Rectal smooth muscle tissue (tissue), 1 donor: ENCODE measurements around the gene AGFG2.
"Not testable (repeated sequence)": the region's sequence is repeated elsewhere in the genome, so short reads cannot be mapped to it uniquely, and the experiment has no call there.

ENCODE experiments used
- H3K27ac ChIP-seq: one replicate; pipeline ENCODE4 v1.7.0; 2013; ENCODE audit warnings: low read depth, low read length, inconsistent platforms
- H3K27me3 ChIP-seq: one replicate; pipeline ENCODE4 v1.7.0; 2013; ENCODE audit warnings: low read length; ENCODE audit not compliant: control insufficient read depth, insufficient read depth
- H3K36me3 ChIP-seq: one replicate; pipeline ENCODE4 v1.7.0; 2013; ENCODE audit warnings: low read length; ENCODE audit not compliant: control insufficient read depth, insufficient read depth
- H3K4me1 ChIP-seq: one replicate; pipeline ENCODE4 v1.7.0; 2013; ENCODE audit warnings: low read length; ENCODE audit not compliant: control insufficient read depth, insufficient read depth
- H3K4me3 ChIP-seq: one replicate; pipeline ENCODE4 v1.7.0; 2013; ENCODE audit warnings: low read length
- H3K9ac ChIP-seq: one replicate; pipeline ENCODE4 v1.7.0; 2013; ENCODE audit warnings: low read length

The AGFG2 gene

DNA sequence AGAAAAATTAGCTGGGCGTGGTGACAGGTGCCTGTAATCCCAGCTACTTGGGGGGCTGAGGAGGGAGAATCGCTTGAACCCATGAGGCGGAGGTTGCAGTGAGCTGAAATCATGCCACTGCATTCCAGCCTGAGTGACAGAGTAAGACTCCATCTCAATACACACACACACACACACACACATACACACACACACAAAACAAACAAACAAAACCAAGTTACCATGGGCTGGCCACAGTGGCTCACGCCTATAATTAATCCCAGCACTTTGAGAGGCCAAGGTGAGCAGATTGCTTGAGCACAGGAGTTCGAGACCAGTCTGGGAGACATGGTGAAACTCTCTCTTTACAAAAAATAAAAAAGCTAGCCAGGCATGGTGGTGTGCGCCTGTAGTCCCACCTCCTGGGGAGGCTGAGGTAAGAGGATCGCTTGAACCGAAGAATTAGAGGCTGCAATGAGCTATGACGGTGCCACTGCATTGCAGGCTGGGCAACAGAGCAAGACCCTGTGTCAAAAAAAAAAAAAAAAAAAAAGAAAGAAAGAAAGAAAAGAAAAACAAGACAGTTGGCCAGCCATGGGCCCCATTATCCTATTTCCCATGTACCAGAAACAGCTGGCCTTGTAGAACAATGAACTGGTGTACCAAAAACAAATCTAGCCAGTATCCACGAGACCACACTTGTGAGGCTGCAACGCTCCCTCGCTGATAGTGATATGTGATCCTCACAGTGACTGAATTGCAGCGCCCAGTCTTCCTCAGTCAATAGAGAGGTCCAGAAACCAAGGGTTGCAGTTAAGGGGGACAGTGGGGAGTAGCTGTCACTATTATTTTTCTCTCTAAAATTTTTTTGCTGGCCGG lies 6.6 kb upstream of the AGFG2 start:
- H3K27ac ChIP-seq, result no peak overlapping the region
- no peak overlapping the region for H3K4me3 ChIP-seq

DNA sequence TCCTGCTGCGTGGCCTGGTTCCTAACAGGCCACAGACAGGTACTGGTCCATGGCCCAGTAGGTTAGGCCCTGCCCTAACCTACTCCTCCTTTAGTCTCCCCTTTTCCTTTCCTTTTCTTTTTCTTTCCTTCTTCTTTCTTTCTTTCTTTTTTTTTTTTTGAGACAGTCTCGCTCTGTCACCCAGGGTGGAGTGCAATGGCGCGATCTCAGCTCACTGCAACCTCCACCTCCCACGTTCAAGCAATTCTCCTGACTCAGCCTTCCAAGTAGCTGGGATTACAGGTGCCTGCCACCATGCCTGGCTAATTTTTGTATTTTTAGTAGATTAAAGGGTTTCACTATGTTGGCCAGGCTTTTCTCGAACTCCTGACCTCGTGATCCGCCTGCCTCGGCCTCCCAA lies 3.0 kb upstream of the AGFG2 start:
- H3K36me3 ChIP-seq, H3K4me1 ChIP-seq, H3K4me3 ChIP-seq, H3K9ac ChIP-seq, H3K27ac ChIP-seq, H3K27me3 ChIP-seq: not testable (repeated sequence)

More for the DNA sequence above, 6.6 kb upstream of the AGFG2 start:
- H3K36me3 ChIP-seq, result no peaks in the 10 kb centered on the region
- no peak overlapping the region for H3K9ac ChIP-seq
- H3K27me3 ChIP-seq, result no peaks in the 10 kb centered on the region
- H3K4me1 ChIP-seq, result no peaks in the 10 kb centered on the region

DNA sequence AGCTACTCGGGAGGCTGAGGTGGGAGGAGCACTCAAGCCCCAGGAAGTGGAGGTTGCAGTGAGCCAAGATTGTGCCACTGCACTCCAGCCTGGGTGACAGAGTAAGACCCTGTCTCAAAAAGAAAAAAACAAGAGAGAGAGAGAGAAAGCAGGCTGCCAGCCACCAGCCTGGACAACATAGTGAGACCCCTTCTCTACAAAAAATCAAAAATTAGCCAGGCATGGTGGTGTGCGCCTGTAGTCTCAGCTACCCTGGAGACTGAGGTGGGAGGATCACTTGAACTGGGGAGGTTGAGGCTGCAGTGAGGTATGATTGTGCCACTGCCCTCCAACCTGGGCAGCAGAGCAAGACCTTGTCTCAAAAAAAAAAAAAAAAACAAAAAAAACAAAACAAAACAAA lies 2.3 kb upstream of the AGFG2 start:
- H3K4me3 ChIP-seq, H3K9ac ChIP-seq, H3K4me1 ChIP-seq, H3K36me3 ChIP-seq, H3K27ac ChIP-seq, H3K27me3 ChIP-seq: not testable (repeated sequence)

DNA sequence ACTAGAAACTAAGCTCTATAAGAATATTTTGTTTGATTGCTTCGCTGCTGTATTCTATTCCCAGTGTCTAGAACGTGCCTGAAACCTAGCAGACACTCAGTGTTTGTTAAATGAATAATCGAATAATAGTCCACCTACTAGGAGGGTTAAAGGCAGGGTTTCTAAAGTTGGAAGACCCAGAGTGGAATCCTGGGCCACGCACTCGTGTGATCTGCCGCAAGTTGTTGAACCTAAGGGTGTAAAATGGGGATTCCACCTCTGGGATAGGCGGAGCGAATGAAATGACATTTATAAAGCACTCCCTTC lies 702 bp upstream of the AGFG2 start:
- Histone ChIP-seq H3K27ac (peak overlapping the region; percentile 63), H3K36me3 (no peaks in the 10 kb centered on the region), H3K4me3 (peak overlapping the region; percentile 75), H3K4me1 (peaks cover 6% of the 10 kb centered on the region), H3K27me3 (no peaks in the 10 kb centered on the region), H3K9ac (no peak overlapping the region)

DNA sequence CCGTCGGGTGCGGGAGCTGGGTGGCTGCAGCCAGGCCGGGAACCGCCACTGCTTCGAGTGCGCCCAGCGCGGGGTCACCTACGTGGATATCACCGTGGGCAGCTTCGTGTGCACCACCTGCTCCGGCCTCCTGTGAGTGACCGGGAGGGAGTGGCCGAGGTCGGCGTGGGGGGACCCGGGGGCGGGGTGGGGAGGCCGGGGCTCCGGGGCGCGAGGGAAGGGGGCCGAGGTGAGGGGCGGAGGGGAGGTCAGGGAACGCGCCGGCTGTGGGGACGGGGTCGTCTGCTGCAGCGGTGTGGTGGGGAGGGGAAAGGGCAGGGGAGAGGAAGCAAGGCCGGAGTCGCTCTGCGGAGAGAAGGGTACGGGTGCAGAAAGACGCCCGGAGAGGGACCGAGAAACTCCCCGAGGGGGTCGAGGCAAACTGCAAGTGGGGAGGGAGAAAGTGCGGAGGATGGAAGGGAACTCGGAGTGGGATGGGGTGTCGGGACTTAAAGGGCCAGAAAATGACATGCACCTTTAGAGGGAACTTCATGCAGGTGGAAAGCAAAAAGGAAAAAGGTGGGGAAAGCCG lies 518 bp downstream of the AGFG2 start:
- Histone ChIP-seq H3K9ac (peak overlapping the region; percentile 58), H3K4me3 (peak overlapping the region; percentile 78), H3K36me3 (no peaks in the 10 kb centered on the region), H3K27me3 (no peaks in the 10 kb centered on the region), H3K27ac (peak overlapping the region; percentile 50), H3K4me1 (peaks cover 6% of the 10 kb centered on the region)

DNA sequence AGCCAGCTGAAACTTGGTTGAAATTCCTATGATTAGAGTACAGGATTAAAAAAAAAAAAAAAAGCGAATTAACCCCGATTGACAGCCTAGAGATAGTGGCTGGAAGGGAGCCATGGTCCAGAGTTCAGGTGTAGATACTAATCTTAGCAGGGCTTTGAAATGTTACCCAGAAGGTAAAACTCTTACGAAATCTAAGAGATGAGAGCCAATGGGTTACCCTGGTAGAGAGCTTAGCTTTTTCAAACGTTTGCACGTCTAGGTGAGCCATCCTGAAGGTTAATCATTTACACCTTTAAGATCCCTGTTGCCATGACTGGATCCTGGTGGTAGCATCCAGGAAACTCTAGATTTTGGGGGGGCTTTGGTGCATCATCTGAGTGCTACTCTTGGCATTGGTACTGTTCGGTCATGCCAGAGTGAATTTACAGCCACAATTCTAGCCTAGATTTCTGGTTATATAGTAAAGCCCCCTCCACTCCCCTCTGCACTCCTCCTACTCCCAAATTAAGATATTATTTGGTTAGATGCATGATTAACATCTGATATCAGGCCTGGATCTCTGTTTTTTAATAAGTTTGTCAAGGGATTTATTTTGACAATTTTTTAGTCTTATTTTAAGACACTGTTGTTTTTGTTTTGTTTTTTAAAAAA lies 1.2 kb downstream of the AGFG2 start:
- Histone ChIP-seq H3K4me1 (peaks cover 12% of the 10 kb centered on the region), H3K27me3 (no peaks in the 10 kb centered on the region), H3K36me3 (no peaks in the 10 kb centered on the region), H3K4me3 (peak overlapping the region; percentile 60), H3K9ac (no peak overlapping the region), H3K27ac (no peak overlapping the region)

DNA sequence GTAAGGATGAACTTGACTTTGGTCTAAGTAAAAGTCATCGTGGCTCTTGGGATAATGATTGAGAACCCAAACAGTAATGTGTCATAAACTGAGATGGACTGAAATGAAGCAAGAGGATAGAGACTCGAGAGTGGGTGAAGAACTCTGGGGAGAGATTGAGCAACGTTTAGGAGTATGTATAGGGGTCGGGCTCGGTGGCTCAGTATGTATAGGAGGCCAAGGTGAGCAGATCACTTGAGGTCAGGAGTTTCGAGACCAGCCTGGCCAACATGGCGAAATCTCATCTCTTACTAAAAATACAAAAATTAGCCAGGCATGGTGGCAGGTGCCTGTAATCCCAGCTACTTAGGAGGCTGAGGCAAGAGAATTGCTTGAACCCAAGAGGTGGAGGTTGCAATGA lies 2.3 kb downstream of the AGFG2 start:
- H3K36me3 ChIP-seq, H3K27ac ChIP-seq, H3K9ac ChIP-seq, H3K27me3 ChIP-seq, H3K4me3 ChIP-seq: not testable (repeated sequence)
- peaks cover 21% of the 10 kb centered on the region for H3K4me1 ChIP-seq

DNA sequence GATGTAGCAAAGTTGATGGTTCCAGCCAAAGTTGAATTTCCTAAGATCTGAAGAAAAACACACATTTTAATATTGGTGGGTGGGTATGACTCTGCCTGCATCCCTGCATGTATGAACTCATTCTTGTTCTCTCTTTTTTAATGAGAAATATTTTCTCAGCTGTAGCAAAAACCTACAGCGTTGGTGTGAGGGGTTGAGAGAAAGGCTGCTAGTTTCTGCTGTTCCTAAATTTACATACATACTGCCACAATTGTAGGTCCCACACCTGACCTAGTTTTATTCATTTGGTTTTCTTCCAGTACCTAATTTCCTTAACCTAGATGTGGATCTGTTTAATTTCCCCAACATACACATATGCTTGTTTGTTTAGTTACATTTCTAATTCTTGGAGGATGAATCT lies 4.6 kb downstream of the AGFG2 start:
- H3K27me3 ChIP-seq, result no peaks in the 10 kb centered on the region
- H3K36me3 ChIP-seq, result no peaks in the 10 kb centered on the region
- no peak overlapping the region for H3K27ac ChIP-seq
- H3K4me1 ChIP-seq, result peaks cover 38% of the 10 kb centered on the region
- H3K4me3 ChIP-seq, result no peak overlapping the region
- H3K9ac ChIP-seq, result no peak overlapping the region

DNA sequence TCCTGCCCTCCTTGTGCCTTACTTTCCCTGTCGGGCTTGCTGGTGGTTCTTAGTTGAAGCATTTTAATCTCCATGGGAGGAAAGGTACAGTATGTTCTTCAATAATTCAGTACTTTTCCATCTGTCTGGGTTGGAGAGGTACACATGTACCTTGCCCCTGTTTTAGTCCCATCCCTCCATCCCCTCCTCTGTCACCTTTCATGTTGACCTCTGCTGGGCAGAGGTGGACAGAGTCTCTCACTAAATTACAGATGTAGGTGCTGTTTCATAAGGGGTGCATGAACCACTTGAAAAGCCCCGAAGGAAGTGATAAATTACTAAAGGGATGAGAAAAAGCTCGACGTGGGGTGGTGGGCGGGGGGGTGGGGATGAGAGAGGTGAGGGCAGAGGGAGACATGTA lies 5.4 kb downstream of the AGFG2 start:
- Histone ChIP-seq H3K9ac (no peak overlapping the region), H3K27me3 (no peaks in the 10 kb centered on the region), H3K4me3 (no peak overlapping the region), H3K36me3 (no peaks in the 10 kb centered on the region), H3K4me1 (peaks cover 38% of the 10 kb centered on the region), H3K27ac (peak overlapping the region; percentile 94)

DNA sequence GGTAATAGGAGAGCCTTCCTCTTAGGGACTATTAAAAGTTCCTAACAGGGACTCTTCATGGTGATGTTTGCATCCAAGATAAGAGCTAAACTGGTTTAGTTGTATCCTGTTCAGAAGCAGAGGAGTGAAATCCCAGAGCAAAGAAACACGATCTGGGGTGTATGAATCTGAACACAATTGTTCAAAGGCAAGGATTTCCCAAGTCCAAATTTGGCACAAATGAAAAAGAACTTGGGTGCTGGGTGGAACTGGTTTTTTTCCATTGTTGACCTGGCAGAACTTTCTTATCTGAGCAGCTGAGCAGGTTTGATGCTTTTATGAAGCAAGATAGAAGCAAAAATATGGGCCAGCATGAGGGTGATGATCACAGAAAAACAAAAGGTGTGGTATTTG lies 6.0 kb downstream of the AGFG2 start:
- H3K4me3 ChIP-seq, result peak overlapping the region; percentile 26
- H3K27me3 ChIP-seq, result no peaks in the 10 kb centered on the region
- H3K4me1 ChIP-seq, result peaks cover 36% of the 10 kb centered on the region
- H3K27ac ChIP-seq, result peak overlapping the region; percentile 94
- H3K9ac ChIP-seq, result no peak overlapping the region
- no peaks in the 10 kb centered on the region for H3K36me3 ChIP-seq

DNA sequence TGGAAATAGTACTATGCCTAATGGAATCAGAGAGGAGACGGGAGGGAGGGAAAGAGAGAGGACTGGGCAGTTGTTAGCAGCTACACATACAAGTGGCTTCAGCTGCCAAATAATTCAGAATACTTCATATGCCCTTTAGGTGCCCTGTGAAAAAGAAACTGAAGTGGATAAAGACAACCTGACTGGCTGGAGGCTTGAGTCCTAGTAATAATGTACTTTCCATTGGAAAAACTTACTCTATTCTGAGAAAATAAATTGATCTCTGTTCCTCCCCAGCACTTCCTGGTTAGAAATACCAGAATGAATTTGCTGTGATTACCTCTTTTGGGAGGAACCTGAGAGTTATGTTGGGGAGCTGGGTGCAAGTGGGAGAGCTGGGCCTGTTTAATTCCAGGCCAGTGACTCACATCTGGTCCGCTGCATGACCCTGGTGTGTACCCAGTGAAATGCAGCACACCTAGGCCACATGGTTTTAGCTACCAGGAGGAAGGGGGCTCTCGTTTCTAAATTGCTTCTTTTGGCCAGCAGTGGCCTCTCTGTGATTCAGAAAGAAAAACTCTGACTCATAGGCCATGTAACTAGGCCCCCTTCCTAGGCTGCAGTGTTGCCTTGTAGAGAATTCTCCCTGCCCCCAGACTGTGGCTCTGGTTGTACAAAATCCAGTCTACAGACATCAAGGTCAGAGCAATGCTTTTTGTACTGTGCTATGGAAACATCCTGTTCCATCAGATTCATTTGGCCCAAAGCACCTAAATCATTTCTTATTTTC lies 6.5 kb downstream of the AGFG2 start:
- Histone ChIP-seq H3K9ac (no peak overlapping the region), H3K36me3 (no peaks in the 10 kb centered on the region), H3K4me3 (peak overlapping the region; percentile 26), H3K4me1 (peaks cover 33% of the 10 kb centered on the region), H3K27ac (peak overlapping the region; percentile 94), H3K27me3 (no peaks in the 10 kb centered on the region)

DNA sequence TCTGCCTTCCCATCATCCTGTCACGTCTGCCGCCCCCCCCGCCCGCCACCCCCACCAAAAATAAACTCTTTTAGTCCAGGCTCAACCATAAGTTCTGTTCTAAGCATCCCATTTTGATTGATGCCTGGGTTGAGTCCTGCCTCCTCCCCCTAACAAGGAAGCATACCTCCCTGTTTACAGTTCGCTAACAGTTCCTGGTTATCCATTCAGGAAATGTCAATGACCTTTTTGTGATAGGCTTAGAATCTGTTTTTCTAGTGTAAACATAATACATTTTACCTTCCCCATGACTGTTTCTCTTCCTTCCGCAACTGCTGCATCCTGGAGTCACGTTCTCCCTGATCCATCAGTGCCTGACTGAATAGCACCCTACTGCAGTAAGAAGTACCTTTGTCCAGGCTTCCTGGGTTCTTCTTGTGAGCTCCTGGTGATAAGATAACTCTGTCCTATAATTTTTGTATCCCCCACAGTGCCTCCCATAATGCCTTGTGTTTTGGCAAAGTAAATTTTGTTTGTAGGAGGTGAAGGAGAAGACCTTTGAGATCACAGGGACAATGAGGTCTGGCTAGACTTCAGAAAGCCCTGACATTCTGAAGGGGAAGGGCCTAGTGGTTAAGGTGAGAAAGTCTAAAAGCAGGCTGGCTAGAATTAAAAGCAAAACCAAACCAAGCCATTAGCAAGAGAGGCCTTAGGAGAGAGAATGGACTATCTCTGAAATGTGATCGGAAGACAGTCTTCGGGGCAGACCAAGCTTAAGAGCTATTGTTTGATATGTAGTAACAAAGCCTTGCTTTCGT lies 7.3 kb downstream of the AGFG2 start:
- Histone ChIP-seq H3K4me3 (peak overlapping the region; percentile 26), H3K27ac (peak overlapping the region; percentile 94), H3K36me3 (no peaks in the 10 kb centered on the region), H3K4me1 (peaks cover 33% of the 10 kb centered on the region), H3K9ac (peak overlapping the region; percentile 8), H3K27me3 (no peaks in the 10 kb centered on the region)
